CD14-positive monocyte (primary cell): Measurements from ENCODE around the gene CREB1. TPM values are rescaled to one million over a fixed set of nuclear protein-coding genes. Genes with fewer than 3 reads are reported as not detected.

Experiments
- DNase-seq, 3 donors: peaks; one replicate each; pipeline ENCODE4 v3.0.0-alpha.2; 2011 to 2022
- H2AFZ ChIP-seq: 2 replicates; pipeline ENCODE4 v1.6.0; 2012; ENCODE audit warnings: mild to moderate bottlenecking, low read depth, low read length, inconsistent platforms; ENCODE audit not compliant: insufficient read depth, poor library complexity, severe bottlenecking
- H3K27ac ChIP-seq, 2 donors: 1 replicate in 1 of 2; 2 replicates in 1 of 2; pipeline ENCODE4 v1.5.1; 2012 to 2013; ENCODE audit warnings: low read length in 2 of 2, control low read depth in 1 of 2, inconsistent platforms in 1 of 2, low read depth in 1 of 2, mild to moderate bottlenecking in 1 of 2
- H3K27me3 ChIP-seq, 2 donors: one replicate each; pipeline versions ENCODE4 v1.6.0 to v1.6.1; 2011 to 2013; ENCODE audit warnings: low read length in 2 of 2; ENCODE audit not compliant: control insufficient read depth in 2 of 2, insufficient read depth in 2 of 2
- H3K36me3 ChIP-seq, 2 donors: replicated peaks in 1 of 2; 1 replicate in 1 of 2; 2 replicates in 1 of 2; pipeline versions ENCODE4 v1.5.1 to v1.6.1; 2012 to 2013; ENCODE audit warnings: low read length in 2 of 2, control low read depth in 1 of 2, inconsistent platforms in 1 of 2, mild to moderate bottlenecking in 1 of 2; ENCODE audit not compliant: insufficient read depth in 2 of 2, control insufficient read depth in 1 of 2
- H3K4me1 ChIP-seq, 2 donors: 1 replicate in 1 of 2; 2 replicates in 1 of 2; pipeline versions ENCODE4 v1.5.1 to v1.6.1; 2012 to 2013; ENCODE audit warnings: low read length in 2 of 2, control low read depth in 1 of 2, inconsistent platforms in 1 of 2, mild to moderate bottlenecking in 1 of 2, moderate library complexity in 1 of 2; ENCODE audit not compliant: insufficient read depth in 2 of 2, control insufficient read depth in 1 of 2
- H3K4me2 ChIP-seq: replicated peaks from 2 replicates; pipeline ENCODE3; 2012; ENCODE audit warnings: low read length, moderate library complexity, mild to moderate bottlenecking; ENCODE audit not compliant: poor library complexity, severe bottlenecking; ENCODE audit errors: extremely low read depth
- H3K4me3 ChIP-seq, 3 experiments: fragments of 200-600 bp in 1 of 3; sonication (generic) in 1 of 3; replicated peaks in 1 of 3; 1 replicate in 2 of 3; 2 replicates in 1 of 3; pipeline ENCODE4 v1.5.1; 2011 to 2013; ENCODE audit warnings: low read length in 3 of 3, mild to moderate bottlenecking in 3 of 3, control low read depth in 2 of 3, low read depth in 2 of 3, inconsistent platforms in 1 of 3, moderate library complexity in 1 of 3
- H3K79me2 ChIP-seq: 2 replicates; pipeline ENCODE4 v1.6.0; 2012; ENCODE audit warnings: mild to moderate bottlenecking, control low read depth, inconsistent platforms, low read length, moderate library complexity; ENCODE audit not compliant: insufficient read depth
- H3K9ac ChIP-seq: 2 replicates; pipeline ENCODE4 v1.6.0; 2017; ENCODE audit warnings: low read length, mild to moderate bottlenecking; ENCODE audit not compliant: insufficient read depth, poor library complexity, severe bottlenecking
- H3K9me3 ChIP-seq, 2 donors: replicated peaks in 1 of 2; 1 replicate in 1 of 2; 2 replicates in 1 of 2; pipeline versions ENCODE4 v1.5.1 to v1.6.1; 2012 to 2013; ENCODE audit warnings: low read length in 2 of 2, control low read depth in 1 of 2; ENCODE audit not compliant: control insufficient read depth in 1 of 2, insufficient read depth in 1 of 2
- H4K20me1 ChIP-seq: 2 replicates; pipeline ENCODE4 v1.6.0; 2012; ENCODE audit warnings: mild to moderate bottlenecking, low read length, control low read depth, moderate library complexity; ENCODE audit not compliant: insufficient read depth
- H3K27ac Mint-ChIP-seq, 7 donors: one replicate each; pipeline ENCODE4 v1.8.0; 2020; ENCODE audit warnings: mild to moderate bottlenecking in 7 of 7, mixed read lengths in 7 of 7, moderate library complexity in 6 of 7, inconsistent platforms in 2 of 7
- H3K27me3 Mint-ChIP-seq, 3 donors: one replicate each; pipeline ENCODE4 v1.8.0; 2021 to 2022; ENCODE audit warnings: low read depth in 3 of 3, mild to moderate bottlenecking in 3 of 3, mixed read lengths in 3 of 3, moderate library complexity in 3 of 3, inconsistent platforms in 1 of 3
- H3K36me3 Mint-ChIP-seq, 2 donors: one replicate each; pipeline ENCODE4 v1.8.0; 2020; ENCODE audit warnings: mixed read lengths in 2 of 2, inconsistent platforms in 1 of 2, mild to moderate bottlenecking in 1 of 2
- H3K4me1 Mint-ChIP-seq: one replicate; pipeline ENCODE4 v1.8.0; 2020; ENCODE audit warnings: mild to moderate bottlenecking, mixed read lengths
- H3K4me3 Mint-ChIP-seq, 2 donors: one replicate each; pipeline ENCODE4 v1.8.0; 2020; ENCODE audit warnings: mild to moderate bottlenecking in 2 of 2, mixed read lengths in 2 of 2, moderate library complexity in 1 of 2
- H3K9me3 Mint-ChIP-seq, 7 donors: one replicate each; pipeline ENCODE4 v1.8.0; 2020 to 2022; ENCODE audit warnings: mixed read lengths in 7 of 7, mild to moderate bottlenecking in 6 of 7, moderate library complexity in 6 of 7, inconsistent platforms in 2 of 7
- WGBS: methylation state at CpG from one replicate; pipeline ENCODE4 v1.1.5; 2013; ENCODE audit warnings: missing lambda C conversion rate; ENCODE audit not compliant: insufficient coverage; 5-methylcytosine and 5-hydroxymethylcytosine counted together
- intact Hi-C, 2 donors: fragments of 100-400 bp; cut with micrococcal nuclease; formaldehyde crosslinking; loops; one replicate each; pipeline versions ENCODE4 v1.15.0 to v1.15.1; 2023
- polyA plus RNA-seq, 3 donors: library from polyadenylated mRNA; depleted of rRNA in 1 of 3; unstranded in 2 of 3; stranded (reverse) in 1 of 3; fragments of 300-500 nt in 2 of 3; fragments of >200 nt in 1 of 3; fragmentation: Illumina TruSeq in 2 of 3; gene quantifications; 1 replicate in 2 of 3; 2 replicates in 1 of 3; pipeline ENCODE4 v1.2.3, GENCODE V29; 2012 to 2021
- TF ChIP-seq, protein P1 (sequence below): fragments of 200-600 bp; IDR thresholded peaks from one replicate; pipeline ENCODE4 v1.8.0; 2022; ENCODE audit warnings: antibody characterized with exemption, mild to moderate bottlenecking

CREB1 gene
- polyA plus RNA-seq, 3 donors, result 43.3 to 60.5 (median 55.2) TPM

DNA sequence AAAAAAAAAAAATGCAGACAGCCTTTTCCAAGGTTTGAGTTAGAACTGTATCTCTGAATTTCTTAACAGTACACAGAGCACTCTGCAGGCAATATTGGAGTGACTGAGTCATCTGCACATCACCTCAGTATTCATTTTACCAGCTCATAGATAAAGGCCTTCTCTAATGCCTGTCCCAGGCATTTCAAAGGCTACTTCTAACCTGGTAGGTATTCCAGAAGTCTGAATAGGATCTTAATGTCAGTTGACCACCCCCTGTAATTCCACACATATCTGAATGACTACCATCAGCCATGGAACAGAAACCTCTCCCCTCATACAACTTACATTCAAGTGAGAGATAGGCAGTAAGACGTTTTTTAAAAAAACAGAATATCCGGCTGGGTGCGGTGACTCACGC lies 86.4 kb downstream of the CREB1 start:
- H3K9me3 ChIP-seq, result no peaks in the 10 kb centered on the region
- H3K9me3 Mint-ChIP-seq, result no peaks in the 10 kb centered on the region
- no peaks in the 10 kb centered on the region for H4K20me1 ChIP-seq
- H3K27me3 ChIP-seq, result no peaks in the 10 kb centered on the region
- H3K79me2 ChIP-seq, result peaks cover 34% of the 10 kb centered on the region
- H3K4me3 Mint-ChIP-seq, result no peak overlapping the region
- no peak for DNase-seq
- H3K36me3 Mint-ChIP-seq, result peaks cover 37 to 58% of the 10 kb centered on the region in 2 donors
- H3K27ac ChIP-seq, result no peak overlapping the region
- peaks cover 20 to 27% of the 10 kb centered on the region in 2 donors for H3K4me1 ChIP-seq
- peak overlapping the region in 4 of 7 donors; percentile 17 to 70 (median 52) for H3K27ac Mint-ChIP-seq
- no peak overlapping the region for H3K4me2 ChIP-seq
- H3K9ac ChIP-seq, result no peak overlapping the region
- no peak overlapping the region for H2AFZ ChIP-seq
- no CpG with 5 or more reads among the region's 4 CpGs for WGBS
- TF ChIP-seq, protein P1, sequence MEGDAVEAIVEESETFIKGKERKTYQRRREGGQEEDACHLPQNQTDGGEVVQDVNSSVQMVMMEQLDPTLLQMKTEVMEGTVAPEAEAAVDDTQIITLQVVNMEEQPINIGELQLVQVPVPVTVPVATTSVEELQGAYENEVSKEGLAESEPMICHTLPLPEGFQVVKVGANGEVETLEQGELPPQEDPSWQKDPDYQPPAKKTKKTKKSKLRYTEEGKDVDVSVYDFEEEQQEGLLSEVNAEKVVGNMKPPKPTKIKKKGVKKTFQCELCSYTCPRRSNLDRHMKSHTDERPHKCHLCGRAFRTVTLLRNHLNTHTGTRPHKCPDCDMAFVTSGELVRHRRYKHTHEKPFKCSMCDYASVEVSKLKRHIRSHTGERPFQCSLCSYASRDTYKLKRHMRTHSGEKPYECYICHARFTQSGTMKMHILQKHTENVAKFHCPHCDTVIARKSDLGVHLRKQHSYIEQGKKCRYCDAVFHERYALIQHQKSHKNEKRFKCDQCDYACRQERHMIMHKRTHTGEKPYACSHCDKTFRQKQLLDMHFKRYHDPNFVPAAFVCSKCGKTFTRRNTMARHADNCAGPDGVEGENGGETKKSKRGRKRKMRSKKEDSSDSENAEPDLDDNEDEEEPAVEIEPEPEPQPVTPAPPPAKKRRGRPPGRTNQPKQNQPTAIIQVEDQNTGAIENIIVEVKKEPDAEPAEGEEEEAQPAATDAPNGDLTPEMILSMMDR, result no peak
- intact Hi-C loops, result no loop called here
- no peaks in the 10 kb centered on the region for H3K27me3 Mint-ChIP-seq
- peaks cover 32 to 69% of the 10 kb centered on the region in 2 donors for H3K36me3 ChIP-seq
- H3K4me3 ChIP-seq, result no peak overlapping the region
- H3K4me1 Mint-ChIP-seq, result peaks cover 23% of the 10 kb centered on the region

DNA sequence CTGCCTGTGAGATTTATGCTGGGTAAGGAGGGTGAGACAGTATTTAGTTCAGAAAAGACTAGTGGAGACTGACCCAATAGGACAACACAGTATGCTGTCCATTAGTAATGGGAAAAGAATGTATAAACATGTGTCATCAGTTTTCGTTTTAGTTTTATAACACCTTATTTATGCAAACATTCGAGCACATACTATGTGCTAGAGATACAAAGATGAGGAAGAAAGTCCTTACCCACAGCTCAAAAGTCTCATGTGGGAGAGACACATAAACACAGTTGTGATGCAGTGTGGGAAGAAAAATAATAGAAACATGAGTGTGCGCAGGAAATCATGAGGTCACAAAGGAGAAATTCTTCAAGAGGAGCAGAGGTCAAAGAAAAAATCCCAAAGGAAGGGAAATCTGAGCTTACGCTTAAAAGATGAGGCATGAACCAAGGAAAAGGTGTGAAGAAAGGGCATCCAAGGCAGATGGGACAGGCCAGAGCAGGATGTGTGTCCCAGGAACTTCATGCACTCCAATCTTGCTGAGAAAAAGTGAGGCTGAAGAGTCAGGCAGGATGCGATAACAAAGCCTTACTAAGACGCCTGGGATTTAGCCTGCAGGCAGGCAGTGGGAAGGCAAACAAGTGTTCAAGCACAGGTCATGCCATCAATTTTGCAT lies 87.4 kb downstream of the CREB1 start:
- peaks cover 43% of the 10 kb centered on the region for H3K79me2 ChIP-seq
- no peaks in the 10 kb centered on the region for H3K9me3 ChIP-seq
- H3K4me3 ChIP-seq, result no peak overlapping the region
- intact Hi-C loops, result no loop called here
- H3K4me3 Mint-ChIP-seq, result no peak overlapping the region
- H3K9ac ChIP-seq, result no peak overlapping the region
- H3K4me2 ChIP-seq, result no peak overlapping the region
- H3K36me3 Mint-ChIP-seq, result peaks cover 41 to 62% of the 10 kb centered on the region in 2 donors
- H3K27me3 ChIP-seq, result no peaks in the 10 kb centered on the region
- no peak overlapping the region for H2AFZ ChIP-seq
- H3K27ac Mint-ChIP-seq, result peak overlapping the region; percentile 8 to 78 (median 38)
- no peaks in the 10 kb centered on the region for H3K9me3 Mint-ChIP-seq
- no peaks in the 10 kb centered on the region for H3K27me3 Mint-ChIP-seq
- peak overlapping the region in 1 of 2 donors; percentile 41 for H3K27ac ChIP-seq
- peaks cover 40 to 77% of the 10 kb centered on the region in 2 donors for H3K36me3 ChIP-seq
- H3K4me1 Mint-ChIP-seq, result peaks cover 30% of the 10 kb centered on the region
- WGBS, result 98% methylated on average over 4 of the region's 6 CpGs
- DNase-seq, result no peak
- no peaks in the 10 kb centered on the region for H4K20me1 ChIP-seq
- TF ChIP-seq, protein P1, result no peak
- H3K4me1 ChIP-seq, result peaks cover 23 to 36% of the 10 kb centered on the region in 2 donors
